ENCODE measurements around the gene SYP. TPM values are rescaled to one million over a fixed set of nuclear protein-coding genes. Genes with fewer than 3 reads are reported as not detected.
A peak's percentile ranks its signal among the peaks of the same experiment; 100 is the strongest.

SYP gene
- total and polyA plus RNA-seq, 2 donors (not counting 1 experiment from before 2014, with no cell fraction given): 1.2 to 1.6 TPM

DNA sequence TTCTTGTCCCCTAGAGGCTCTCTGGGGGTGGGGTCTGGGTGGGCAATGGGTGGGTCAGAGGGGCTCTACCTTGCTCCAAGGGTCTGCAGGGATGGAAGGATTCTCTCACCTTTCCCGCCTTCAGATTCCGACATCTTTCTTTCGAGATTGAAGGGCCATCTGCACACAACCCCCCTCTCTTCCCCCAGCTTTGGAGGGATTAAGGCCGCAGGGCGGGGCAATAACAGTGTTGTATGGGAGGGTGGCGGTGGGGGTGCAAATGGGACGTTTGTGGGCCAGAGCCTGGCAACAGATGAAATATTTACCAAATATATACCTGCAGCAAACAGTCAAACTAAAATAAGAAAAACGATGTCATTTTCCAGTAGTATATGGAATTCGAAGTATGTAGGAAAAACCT, 33.2 kb upstream of the SYP start, which contains the start of gene CACNA1F:
CACNA1F (minus strand) TSS at position 165 of the 400 bp plus-strand sequence; CDS start at position 134, 31 bp downstream.
- Histone ChIP-seq H3K36me3 (replicated peaks in 1 of 2; ENCODE audit: control extremely low read depth in 1 of 2, control insufficient read depth in 1 of 2, extremely low read depth in 1 of 2, insufficient read depth in 2 of 2, low read length in 1 of 2) (no peaks in the 10 kb centered on the region), H3K79me2 (ENCODE audit: control insufficient read depth, insufficient read depth, low read length) (peaks cover 11% of the 10 kb centered on the region), H3K4me1 (ENCODE audit: control insufficient read depth in 2 of 2, insufficient read depth in 2 of 2, low read length in 2 of 2) (peaks cover 17 to 39% of the 10 kb centered on the region in 2 donors), H3K9me3 (ENCODE audit: control extremely low read depth in 1 of 3, control insufficient read depth in 2 of 3, insufficient read depth in 1 of 3, low read length in 2 of 3) (no peaks in the 10 kb centered on the region), H3K9ac (ENCODE audit: low read length) (no peak within 1 kb of the TSS), H3K27me3 (replicated peaks in 1 of 4; ENCODE audit: control extremely low read depth in 1 of 4, control insufficient read depth in 3 of 4, insufficient read depth in 4 of 4, low read length in 3 of 4) (no peaks in the 10 kb centered on the region), H3K4me2 (replicated peaks; ENCODE audit: low read depth, low read length, poor library complexity, severe bottlenecking) (no peak within 1 kb of the TSS), H4K20me1 (ENCODE audit: control insufficient read depth, insufficient read depth, low read length, poor library complexity, severe bottlenecking) (no peaks in the 10 kb centered on the region), H2AFZ (ENCODE audit: insufficient read depth, low read depth, low read length, poor library complexity, severe bottlenecking) (no peak within 1 kb of the TSS), H3K27ac (ENCODE audit: low read length in 2 of 2) (no peak within 1 kb of the TSS), H3K4me3 (ENCODE audit: control extremely low read depth in 1 of 5, extremely low read depth in 1 of 5, insufficient read depth in 1 of 5, low read depth in 2 of 5, low read length in 4 of 5) (no peak within 1 kb of the TSS)
- WGBS (ENCODE audit: insufficient coverage): no CpG with 5 or more reads among the region's 9 CpGs
- intact Hi-C loops (cut with micrococcal nuclease): no loop called here
- Mint-ChIP-seq H3K27me3 (no peaks in the 10 kb centered on the region), H3K4me3 (peak within 1 kb of the TSS; percentile 89), H3K9me3 (ENCODE audit: insufficient read depth) (no peaks in the 10 kb centered on the region), H3K4me1 (peaks cover 31% of the 10 kb centered on the region), H3K27ac (no peak within 1 kb of the TSS)
- ATAC-seq (ENCODE audit: low read depth) (no peak), DNase-seq (no peak)
- ChIA-PET POLR2A (no interaction called here), CTCF (no interaction called here)
- no peak for TF ChIP-seq EZH2 (IDR thresholded peaks at IDR 0.05; ENCODE audit: borderline replicate concordance, insufficient read depth, low read depth, low read length, poor library complexity, severe bottlenecking)
- TF ChIP-seq, protein P1, sequence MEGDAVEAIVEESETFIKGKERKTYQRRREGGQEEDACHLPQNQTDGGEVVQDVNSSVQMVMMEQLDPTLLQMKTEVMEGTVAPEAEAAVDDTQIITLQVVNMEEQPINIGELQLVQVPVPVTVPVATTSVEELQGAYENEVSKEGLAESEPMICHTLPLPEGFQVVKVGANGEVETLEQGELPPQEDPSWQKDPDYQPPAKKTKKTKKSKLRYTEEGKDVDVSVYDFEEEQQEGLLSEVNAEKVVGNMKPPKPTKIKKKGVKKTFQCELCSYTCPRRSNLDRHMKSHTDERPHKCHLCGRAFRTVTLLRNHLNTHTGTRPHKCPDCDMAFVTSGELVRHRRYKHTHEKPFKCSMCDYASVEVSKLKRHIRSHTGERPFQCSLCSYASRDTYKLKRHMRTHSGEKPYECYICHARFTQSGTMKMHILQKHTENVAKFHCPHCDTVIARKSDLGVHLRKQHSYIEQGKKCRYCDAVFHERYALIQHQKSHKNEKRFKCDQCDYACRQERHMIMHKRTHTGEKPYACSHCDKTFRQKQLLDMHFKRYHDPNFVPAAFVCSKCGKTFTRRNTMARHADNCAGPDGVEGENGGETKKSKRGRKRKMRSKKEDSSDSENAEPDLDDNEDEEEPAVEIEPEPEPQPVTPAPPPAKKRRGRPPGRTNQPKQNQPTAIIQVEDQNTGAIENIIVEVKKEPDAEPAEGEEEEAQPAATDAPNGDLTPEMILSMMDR (IDR thresholded peaks at IDR 0.05): no peak

- H2AFZ ChIP-seq (ENCODE audit: insufficient read depth, low read depth, low read length, poor library complexity, severe bottlenecking): no peak overlapping the region
- DNase-seq: no peak
- H3K27ac Mint-ChIP-seq: no peak overlapping the region
- no peaks in the 10 kb centered on the region for H4K20me1 ChIP-seq (ENCODE audit: control insufficient read depth, insufficient read depth, low read length, poor library complexity, severe bottlenecking)
- no peak for ATAC-seq (ENCODE audit: low read depth)
- H3K9ac ChIP-seq (ENCODE audit: low read length): no peak overlapping the region
- H3K9me3 ChIP-seq (ENCODE audit: control extremely low read depth in 1 of 3, control insufficient read depth in 2 of 3, insufficient read depth in 1 of 3, low read length in 2 of 3): no peaks in the 10 kb centered on the region
- TF ChIP-seq EZH2 (IDR thresholded peaks at IDR 0.05; ENCODE audit: borderline replicate concordance, insufficient read depth, low read depth, low read length, poor library complexity, severe bottlenecking): no peak
- TF ChIP-seq, protein P1 (IDR thresholded peaks at IDR 0.05): no peak
- no peaks in the 10 kb centered on the region for H3K27me3 Mint-ChIP-seq
- H3K27ac ChIP-seq (ENCODE audit: low read length in 2 of 2): no peak overlapping the region
- H3K79me2 ChIP-seq (ENCODE audit: control insufficient read depth, insufficient read depth, low read length): peaks cover 8% of the 10 kb centered on the region
- H3K36me3 ChIP-seq (replicated peaks in 1 of 2; ENCODE audit: control extremely low read depth in 1 of 2, control insufficient read depth in 1 of 2, extremely low read depth in 1 of 2, insufficient read depth in 2 of 2, low read length in 1 of 2): no peaks in the 10 kb centered on the region
- H3K4me2 ChIP-seq (replicated peaks; ENCODE audit: low read depth, low read length, poor library complexity, severe bottlenecking): no peak overlapping the region
- H3K9me3 Mint-ChIP-seq (ENCODE audit: insufficient read depth): no peaks in the 10 kb centered on the region
- intact Hi-C loops (cut with micrococcal nuclease): no loop called here
- POLR2A ChIA-PET: no interaction called here
- H3K4me1 Mint-ChIP-seq: peaks cover 31% of the 10 kb centered on the region
- H3K27me3 ChIP-seq (replicated peaks in 1 of 4; ENCODE audit: control extremely low read depth in 1 of 4, control insufficient read depth in 3 of 4, insufficient read depth in 4 of 4, low read length in 3 of 4): no peaks in the 10 kb centered on the region
- H3K4me1 ChIP-seq (ENCODE audit: control insufficient read depth in 2 of 2, insufficient read depth in 2 of 2, low read length in 2 of 2): peaks cover 17 to 38% of the 10 kb centered on the region in 2 donors
- peak overlapping the region; percentile 37 for H3K4me3 Mint-ChIP-seq
- no CpG with 5 or more reads among the region's 2 CpGs for WGBS (ENCODE audit: insufficient coverage)
- CTCF ChIA-PET: no interaction called here
- H3K4me3 ChIP-seq (ENCODE audit: control extremely low read depth in 1 of 5, extremely low read depth in 1 of 5, insufficient read depth in 1 of 5, low read depth in 2 of 5, low read length in 4 of 5): no peak overlapping the region
Observed at GRCh38 chrX:49232525-49232924, 32.5 kb upstream of the SYP start.

All from B cell (primary cell).